Measurements from ENCODE around the gene PPM1B. TPM values are rescaled to one million over a fixed set of nuclear protein-coding genes. Genes with fewer than 3 reads are reported as not detected.

Gene PPM1B
- total and polyA plus RNA-seq, 2 of the 4 experiments (the other 2 are of a cell fraction): 13.4 to 14.7 TPM

- Histone ChIP-seq H3K4me1 (ENCODE audit: control insufficient read depth, insufficient read depth, low read length) (peaks cover 3% of the 10 kb centered on the region; the same call in 1 of the 2 replicates), H3K4ac (ENCODE audit: low read depth, low read length) (no peak overlapping the region), H3K4me3 (ENCODE audit: insufficient read depth, low read depth, low read length) (no peak overlapping the region), H2AK5ac (ENCODE audit: low read depth, low read length) (no peak overlapping the region), H3K9ac (ENCODE audit: low read depth, low read length) (no peak overlapping the region), H2BK20ac (ENCODE audit: low read depth, low read length) (no peak overlapping the region), H3K56ac (ENCODE audit: extremely low read depth, insufficient read depth, low read length) (no peak overlapping the region), H4K8ac (ENCODE audit: low read depth in 2 of 2, low read length in 2 of 2) (no peak overlapping the region), H3K9me3 (ENCODE audit: control insufficient read depth, insufficient read depth, low read length) (no peaks in the 10 kb centered on the region), H3K79me1 (ENCODE audit: low read depth in 1 of 2, low read length in 2 of 2) (no peaks in the 10 kb centered on the region), H3K14ac (replicated peaks; ENCODE audit: low read depth, low read length) (no peak overlapping the region), H2BK120ac (ENCODE audit: low read depth, low read length) (no peak overlapping the region), H3K27me3 (ENCODE audit: control insufficient read depth, insufficient read depth, low read length) (no peaks in the 10 kb centered on the region), H4K20me1 (ENCODE audit: insufficient read depth, low read length) (no peaks in the 10 kb centered on the region; the same call in 1 of the 2 replicates), H3K4me2 (ENCODE audit: low read depth, low read length) (no peak overlapping the region), H2BK15ac (ENCODE audit: low read depth, low read length) (no peak overlapping the region), H3K9me1 (ENCODE audit: insufficient read depth, low read length) (0 out of 2 replicates have a peak, but pooled peaks cover 2% of the 10 kb centered on the region), H2AFZ (replicated peaks; ENCODE audit: low read length, poor library complexity) (no peak overlapping the region), H3K18ac (ENCODE audit: low read depth, low read length) (no peak overlapping the region), H2BK5ac (ENCODE audit: low read depth, low read length, poor library complexity, severe bottlenecking) (no peak overlapping the region), H4K91ac (ENCODE audit: insufficient read depth, low read depth, low read length) (no peak overlapping the region), H3K27ac (ENCODE audit: insufficient read depth, low read length) (no peak overlapping the region), H3K36me3 (ENCODE audit: control insufficient read depth, insufficient read depth, low read length) (no peaks in the 10 kb centered on the region), H3K23ac (ENCODE audit: low read depth, low read length) (no peak overlapping the region), H2AK9ac (replicated peaks; ENCODE audit: low read depth, low read length, poor library complexity) (no peak overlapping the region), H4K5ac (ENCODE audit: low read depth, low read length) (no peak overlapping the region)
- ATAC-seq (ENCODE audit: low read depth) (no peak), DNase-seq (no peak)
- CTCF ChIA-PET: interaction anchor here (0.6 kb wide), 1 partner anchor 84 kb away, joined by 3 read pairs; no protein-coding TSS in a partner anchor
- intact Hi-C loops (cut with micrococcal nuclease) (no loop called here), dilution Hi-C loops (cut with HindIII; ENCODE audit: low sequenced_read_pairs, unreplicated experiment) (no loop called here), in situ Hi-C loops (cut with MboI; ENCODE audit: low sequenced_read_pairs) (no loop called here)
- POLR2A ChIA-PET (ENCODE audit: unreplicated experiment): no interaction called here
- WGBS, 2 experiments (ENCODE audit: extremely low coverage in 2 of 2, insufficient read length in 1 of 2): no CpG with 5 or more reads among the region's 5 CpGs
- no TSS peak for BruUV-seq (replicated peaks)
- TF ChIP-seq NFE2L2 (IDR thresholded peaks at IDR 0.05; ENCODE audit: low read depth, low read length) (no peak), BHLHE40 (IDR thresholded peaks at IDR 0.05; ENCODE audit: low read depth, low read length) (no peak), CEBPB (IDR thresholded peaks at IDR 0.05; ENCODE audit: low read depth, low read length) (no peak), POLR2A (IDR thresholded peaks at IDR 0.05; ENCODE audit: low read depth, low read length) (no peak), RAD21 (IDR thresholded peaks at IDR 0.05; ENCODE audit: low read length) (no peak), RCOR1 (IDR thresholded peaks at IDR 0.05; ENCODE audit: insufficient replicate concordance, low read length) (no peak), RFX5 (IDR thresholded peaks at IDR 0.05; ENCODE audit: low read depth, low read length) (no peak), CTCF (conservative IDR thresholded peaks at IDR 0.05; ENCODE audit: low read depth, low read length) (no peak)
- TF ChIP-seq, protein P1, sequence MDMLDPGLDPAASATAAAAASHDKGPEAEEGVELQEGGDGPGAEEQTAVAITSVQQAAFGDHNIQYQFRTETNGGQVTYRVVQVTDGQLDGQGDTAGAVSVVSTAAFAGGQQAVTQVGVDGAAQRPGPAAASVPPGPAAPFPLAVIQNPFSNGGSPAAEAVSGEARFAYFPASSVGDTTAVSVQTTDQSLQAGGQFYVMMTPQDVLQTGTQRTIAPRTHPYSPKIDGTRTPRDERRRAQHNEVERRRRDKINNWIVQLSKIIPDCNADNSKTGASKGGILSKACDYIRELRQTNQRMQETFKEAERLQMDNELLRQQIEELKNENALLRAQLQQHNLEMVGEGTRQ (IDR thresholded peaks at IDR 0.05; ENCODE audit: low read depth, low read length): no peak
Observed at GRCh38 chr2:44124500-44124899, 44.2 kb upstream of the PPM1B start.

Measured in IMR-90 (cell line).